HG02642 (cell line): ENCODE data around the gene ZNF511.
"Not testable (repeated sequence)": the region's sequence is repeated elsewhere in the genome, so short reads cannot be mapped to it uniquely, and the experiment has no call there.

Experiments
- ATAC-seq: cut with Tn5 transposase; IDR thresholded peaks from one replicate; pipeline ENCODE4 v1.9.1; 2021; ENCODE audit warnings: mild to moderate bottlenecking; ENCODE audit not compliant: unreplicated experiment, poor library complexity

ZNF511 gene

DNA sequence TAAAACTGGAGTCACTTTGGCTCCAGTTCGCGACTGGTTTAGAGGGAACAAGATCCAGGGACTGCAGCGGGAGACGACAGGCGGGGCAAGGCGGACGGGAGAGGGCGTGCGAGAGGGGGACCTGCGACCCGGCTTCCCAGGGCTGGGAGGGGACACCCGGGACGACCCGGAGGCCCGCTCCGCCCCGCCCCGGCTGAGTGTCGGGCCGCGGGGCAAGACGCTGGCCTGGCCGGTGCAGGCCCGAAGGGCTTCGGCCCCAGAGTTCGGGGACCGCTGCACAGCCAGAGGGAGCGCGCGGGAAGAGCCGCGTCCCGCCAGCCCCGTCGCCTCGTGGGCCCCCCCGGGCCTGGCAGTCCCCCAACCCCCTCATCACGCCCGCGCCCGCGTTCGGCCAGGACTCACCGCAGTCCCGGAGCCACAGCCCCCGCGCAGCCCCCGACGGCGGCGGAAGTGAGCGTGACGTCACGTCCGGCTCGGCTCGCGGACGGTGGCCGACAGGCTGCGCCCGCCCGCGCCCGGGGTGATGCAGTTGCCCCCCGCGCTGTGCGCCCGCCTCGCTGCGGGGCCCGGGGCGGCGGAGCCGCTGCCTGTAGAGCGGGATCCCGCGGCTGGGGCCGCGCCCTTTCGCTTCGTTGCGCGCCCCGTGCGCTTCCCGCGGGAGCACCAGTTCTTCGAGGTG, at the start of gene ZNF511, which contains the start of gene TUBGCP2:
TSS of gene ZNF511 (plus strand) at position 494 of the 679 bp plus-strand sequence. CDS start at position 524, 30 bp downstream.
TSS of gene TUBGCP2 (minus strand) at position 452 of the 679 bp plus-strand sequence. CDS start 5,931 bp downstream, outside the sequence.
- ATAC-seq: peak; percentile 84

GRCh38 chr10:133259602-133259989, 49.1 kb upstream of the ZNF511 start:
- no peak for ATAC-seq

DNA sequence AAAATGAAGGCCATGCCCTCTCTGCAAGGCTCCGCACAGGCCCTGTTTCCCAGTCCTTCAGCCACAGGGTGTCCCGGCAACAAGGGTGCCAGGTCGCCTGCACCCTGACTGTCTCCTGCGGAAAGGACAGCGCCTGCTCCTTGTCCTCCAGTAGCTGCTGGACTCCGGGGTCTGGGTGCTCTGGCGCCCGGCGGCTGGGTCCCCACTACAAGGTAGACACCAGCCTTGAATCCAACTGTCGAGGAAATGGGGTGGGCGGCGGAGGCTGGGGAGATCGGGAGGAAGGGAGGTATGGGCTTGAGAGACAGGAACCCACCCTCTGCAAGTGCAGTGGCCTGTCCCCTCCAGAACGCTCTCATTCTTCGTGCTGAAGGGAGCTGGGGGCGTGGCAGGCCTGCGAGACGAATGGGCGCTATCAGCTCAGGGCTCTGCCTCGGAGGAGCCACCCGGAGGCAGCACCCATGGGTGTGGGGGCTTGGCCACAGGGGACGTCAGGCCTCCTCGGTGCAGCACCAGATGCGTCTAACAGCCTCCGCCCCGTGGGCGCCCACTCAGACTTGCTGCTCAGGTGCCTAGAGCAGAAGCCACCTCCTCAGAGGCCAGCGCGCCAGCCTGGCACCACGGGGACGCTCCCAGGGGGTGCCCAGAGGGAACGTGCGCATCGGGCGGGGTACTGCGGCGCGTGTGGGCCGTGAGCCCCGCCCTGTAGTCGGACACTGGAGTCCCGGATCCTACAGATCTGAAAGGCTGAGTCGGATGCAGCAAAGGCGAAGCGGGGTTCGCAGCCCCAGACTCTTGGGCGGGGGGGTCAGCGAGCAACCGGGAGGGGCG, 47.6 kb upstream of the ZNF511 start:
- ATAC-seq: peak; percentile 58

- peak; percentile 62 for ATAC-seq
These were observed 46.9 kb upstream of the ZNF511 start for GRCh38 chr10:133261726-133262325.

- no peak for ATAC-seq
These were observed 46.0 kb upstream of the ZNF511 start for GRCh38 chr10:133262696-133263095.

DNA sequence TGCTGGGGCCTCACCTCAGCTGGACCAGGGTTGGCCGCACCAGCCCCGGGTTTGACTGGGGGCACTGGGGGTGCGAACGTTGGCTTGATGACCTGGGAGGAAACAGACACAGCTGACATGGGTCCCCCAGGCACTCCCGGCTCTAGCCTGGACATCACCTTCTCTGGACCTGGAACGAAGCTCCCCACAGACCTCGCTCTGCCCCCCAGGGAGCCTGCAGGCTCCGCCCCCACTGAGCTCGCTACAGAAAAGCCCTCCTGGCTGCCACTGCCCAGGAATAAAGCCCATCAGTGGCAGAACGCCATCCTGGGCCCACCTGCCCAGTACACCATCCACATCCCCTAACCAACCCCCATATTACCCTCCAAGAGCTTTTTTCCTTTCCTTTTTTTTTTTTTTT, 45.0 kb upstream of the ZNF511 start:
- no peak for ATAC-seq

DNA sequence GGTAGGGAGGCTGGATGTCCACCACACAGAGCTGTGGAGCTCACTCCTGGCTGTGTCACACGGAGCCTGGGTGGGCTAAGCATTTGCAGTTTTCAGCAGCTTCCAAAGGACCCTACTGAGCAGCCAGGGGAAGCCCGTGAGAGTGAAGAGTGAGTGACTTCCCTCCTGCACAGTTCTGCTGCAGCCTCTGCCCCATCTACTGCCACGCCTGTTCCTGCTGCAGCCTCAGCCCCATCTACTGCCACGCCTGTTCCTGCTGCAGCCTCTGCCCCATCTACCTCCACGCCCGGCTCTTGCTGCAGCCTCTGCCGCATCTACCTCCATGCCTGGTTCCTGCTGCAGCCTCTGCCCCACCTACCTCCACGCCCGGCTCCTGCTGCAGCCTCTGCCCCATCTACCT, 44.3 kb upstream of the ZNF511 start:
- ATAC-seq: no peak

- not testable (repeated sequence) for ATAC-seq
These were observed 43.7 kb upstream of the ZNF511 start for GRCh38 chr10:133265052-133265451.

- ATAC-seq: no peak
These were observed 42.5 kb upstream of the ZNF511 start for GRCh38 chr10:133266056-133266795.

DNA sequence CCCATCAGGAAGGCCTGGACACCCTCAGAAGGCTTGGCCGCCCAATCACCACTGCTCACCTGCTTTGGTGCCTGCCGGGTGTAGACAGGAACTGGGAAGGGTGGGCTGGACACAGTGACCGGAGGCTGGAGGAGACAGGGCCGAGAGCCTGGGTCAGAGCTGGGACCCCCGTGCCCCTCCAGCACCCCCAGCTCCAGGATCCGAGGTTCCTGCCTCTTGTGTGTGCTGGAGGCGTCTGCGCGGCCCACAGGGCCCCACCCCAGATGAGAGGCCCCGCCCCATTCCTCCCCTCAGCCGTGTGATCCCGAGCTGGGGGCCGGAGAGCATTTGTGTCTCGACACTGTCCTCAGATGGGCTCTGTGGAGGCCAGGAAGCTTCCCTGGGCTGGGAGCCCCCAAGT, 41.4 kb upstream of the ZNF511 start:
- no peak for ATAC-seq

- ATAC-seq: no peak
These were observed 40.9 kb upstream of the ZNF511 start for GRCh38 chr10:133267829-133268228.

DNA sequence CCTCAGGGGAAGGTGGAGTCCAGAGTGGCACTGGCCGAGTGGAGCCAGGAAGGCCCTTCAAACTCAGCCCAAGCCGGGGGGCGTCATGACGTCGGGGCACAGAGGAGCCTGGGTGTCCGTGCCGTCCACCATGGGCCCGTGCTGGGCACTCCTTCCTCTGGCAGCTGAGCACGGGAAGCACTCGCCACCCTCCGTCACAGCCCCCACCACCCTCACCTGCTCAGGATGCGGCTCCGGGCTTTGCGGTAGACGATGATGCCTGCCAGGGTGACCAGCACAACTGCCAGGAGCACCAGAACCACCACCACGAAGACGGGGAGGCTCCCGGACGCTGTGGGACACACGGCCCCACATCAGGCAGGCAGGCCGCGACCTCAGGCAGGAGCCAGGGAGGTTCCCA, 40.2 kb upstream of the ZNF511 start:
- ATAC-seq: no peak

GRCh38 chr10:133269367-133269766, 39.3 kb upstream of the ZNF511 start:
- ATAC-seq: no peak

GRCh38 chr10:133270204-133270603, 38.5 kb upstream of the ZNF511 start:
- ATAC-seq: no peak

GRCh38 chr10:133270773-133271297, 37.9 kb upstream of the ZNF511 start:
- no peak for ATAC-seq

- no peak for ATAC-seq
These were observed 37.0 kb upstream of the ZNF511 start for GRCh38 chr10:133271521-133272300.

GRCh38 chr10:133272301-133272963, 36.3 kb upstream of the ZNF511 start:
- no peak for ATAC-seq

- no peak for ATAC-seq
These were observed 35.7 kb upstream of the ZNF511 start for GRCh38 chr10:133272964-133273420.
